HEK293T (cell line): ENCODE results near the gene PCNX1.

ENCODE experiments used
- FOXM1 ChIP-seq: fragments of 450-650 bp; IDR thresholded peaks from 2 replicates; pipeline ENCODE4 v1.6.1; 2017; ENCODE audit warnings: mild to moderate bottlenecking, borderline replicate concordance
- HDGF ChIP-seq: fragments of 450-650 bp; IDR thresholded peaks from 2 replicates; pipeline ENCODE4 v1.6.1; 2017; ENCODE audit warnings: antibody characterized with exemption, borderline replicate concordance
- L3MBTL2 ChIP-seq: fragments of 450-650 bp; conservative IDR thresholded peaks from 2 replicates; pipeline ENCODE4 v1.6.1; 2016; ENCODE audit warnings: mild to moderate bottlenecking
- LEF1 ChIP-seq: fragments of 450-650 bp; IDR thresholded peaks from 2 replicates; pipeline ENCODE4 v1.6.1; 2017; ENCODE audit warnings: mild to moderate bottlenecking, borderline replicate concordance
- SP1 ChIP-seq: fragments of 450-650 bp; IDR thresholded peaks from 2 replicates; pipeline ENCODE4 v1.6.1; 2017

GRCh38 chr14:71119832-71120231, 212.6 kb downstream of the PCNX1 start:
- TF ChIP-seq L3MBTL2 (no peak), SP1 (no peak), HDGF (no peak), LEF1 (no peak), FOXM1 (no peak)
